HG02678 (cell line): ENCODE measurements around the gene RALGDS.
"Not testable (repeated sequence)": the region's sequence is repeated elsewhere in the genome, so short reads cannot be mapped to it uniquely, and the experiment has no call there.

ENCODE experiments used
- ATAC-seq: cut with Tn5 transposase; IDR thresholded peaks from one replicate; pipeline ENCODE4 v1.9.1; 2021; ENCODE audit warnings: mild to moderate bottlenecking, moderate library complexity; ENCODE audit not compliant: unreplicated experiment

The RALGDS gene

GRCh38 chr9:133094351-133094750 is 26.7 kb downstream of the RALGDS start:
- ATAC-seq: not testable (repeated sequence)

DNA sequence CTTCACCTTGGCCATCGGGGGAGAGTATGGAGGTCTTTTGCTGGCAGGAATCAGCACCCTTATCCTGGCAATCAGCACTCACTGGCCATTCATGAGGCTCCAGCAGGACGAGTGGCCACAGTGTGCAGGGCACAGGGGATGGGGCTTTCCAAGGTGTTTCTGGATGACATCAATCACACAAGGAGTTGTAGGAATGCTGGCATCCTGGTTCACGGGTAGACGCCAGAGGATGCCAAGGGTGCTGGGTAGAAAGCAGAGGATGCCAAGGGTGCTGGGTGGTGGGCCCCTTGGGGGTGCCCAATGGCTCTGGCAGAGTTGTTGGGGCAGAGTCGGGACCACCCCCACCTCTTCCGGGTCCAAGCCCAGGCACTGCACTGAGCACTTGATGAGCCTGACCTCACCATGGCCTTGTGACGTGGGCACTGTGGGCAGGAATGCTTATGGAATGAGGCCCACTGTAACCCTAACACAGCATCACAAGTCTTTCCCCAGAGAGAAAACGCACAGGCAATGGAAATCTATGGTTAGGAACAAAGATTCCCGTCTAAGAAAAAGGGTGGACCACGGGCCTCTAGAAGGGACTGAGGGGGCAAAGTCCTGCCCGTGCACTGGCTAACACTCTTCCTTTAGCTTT is 30.2 kb downstream of the RALGDS start:
- ATAC-seq: no peak

- no peak for ATAC-seq
These were observed 30.9 kb downstream of the RALGDS start for GRCh38 chr9:133090187-133090586.

- ATAC-seq: no peak
These were observed 31.8 kb downstream of the RALGDS start for GRCh38 chr9:133089271-133089671.

DNA sequence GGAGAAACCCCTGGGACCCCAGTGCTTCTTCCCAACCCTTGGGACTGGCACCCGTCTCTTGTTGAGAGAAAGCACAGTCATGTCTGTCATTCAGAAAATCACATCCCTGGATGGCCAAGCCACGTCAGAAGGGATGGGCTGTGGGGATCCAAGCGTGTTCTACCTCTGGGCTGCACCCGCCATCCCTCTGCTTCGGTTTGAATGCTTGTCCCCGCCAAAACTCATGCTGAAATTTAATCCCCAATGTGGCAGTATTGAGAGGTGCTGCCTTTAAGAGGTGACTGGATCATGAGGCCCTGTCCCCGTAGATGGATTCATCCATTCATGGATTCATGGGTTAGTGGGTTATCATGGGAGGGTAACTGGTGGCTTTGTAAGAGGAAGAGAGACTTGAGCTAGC is 32.3 kb downstream of the RALGDS start:
- ATAC-seq: no peak

GRCh38 chr9:133088146-133088750 is 32.8 kb downstream of the RALGDS start:
- no peak for ATAC-seq

- no peak for ATAC-seq
These were observed 33.5 kb downstream of the RALGDS start for GRCh38 chr9:133087429-133088145.

DNA sequence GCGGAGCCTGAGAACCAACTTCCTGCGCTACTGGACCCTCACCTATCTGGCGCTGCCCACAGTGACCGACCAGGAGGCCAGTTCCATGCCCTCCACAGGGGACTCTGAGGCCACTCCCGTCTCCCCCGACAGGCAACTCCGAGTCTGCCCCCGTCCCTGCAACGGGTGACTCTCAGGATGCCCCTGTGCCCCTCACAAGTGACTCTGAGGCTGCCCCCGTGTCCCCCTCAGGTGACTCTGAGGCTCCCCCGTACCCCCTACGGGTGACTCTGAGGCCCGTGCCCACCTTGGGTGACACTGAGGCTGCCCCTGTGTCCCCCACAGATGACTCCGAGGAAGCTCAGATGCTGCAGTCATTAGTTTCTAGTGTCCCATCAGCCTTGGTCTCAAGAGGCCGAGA is 34.1 kb downstream of the RALGDS start:
- ATAC-seq: no peak

GRCh38 chr9:133086212-133086860 is 34.7 kb downstream of the RALGDS start:
- not testable (repeated sequence) for ATAC-seq

DNA sequence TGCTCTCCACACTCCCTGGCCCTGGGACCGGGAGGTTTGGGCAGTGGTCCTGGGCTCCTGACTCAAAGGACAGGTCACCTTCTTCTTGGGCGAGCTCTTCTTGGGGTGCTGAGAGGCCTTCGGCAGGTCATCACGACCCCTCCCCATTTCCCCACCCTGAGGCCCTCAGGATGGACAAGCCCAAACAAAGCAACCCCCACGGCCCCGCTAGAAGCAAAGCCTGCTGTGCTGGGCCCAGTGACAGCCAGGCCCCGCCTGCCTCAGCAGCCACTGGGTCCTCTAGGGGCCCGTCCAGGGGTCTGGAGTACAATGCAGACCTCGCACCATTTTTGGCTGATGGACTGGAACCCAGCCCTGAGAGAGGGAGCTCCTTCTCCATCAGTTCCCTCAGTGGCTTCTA is 37.4 kb downstream of the RALGDS start:
- ATAC-seq: not testable (repeated sequence)

GRCh38 chr9:133081957-133082644 is 38.9 kb downstream of the RALGDS start:
- ATAC-seq: not testable (repeated sequence)

- not testable (repeated sequence) for ATAC-seq
These were observed 40.0 kb downstream of the RALGDS start for GRCh38 chr9:133080786-133081779.

DNA sequence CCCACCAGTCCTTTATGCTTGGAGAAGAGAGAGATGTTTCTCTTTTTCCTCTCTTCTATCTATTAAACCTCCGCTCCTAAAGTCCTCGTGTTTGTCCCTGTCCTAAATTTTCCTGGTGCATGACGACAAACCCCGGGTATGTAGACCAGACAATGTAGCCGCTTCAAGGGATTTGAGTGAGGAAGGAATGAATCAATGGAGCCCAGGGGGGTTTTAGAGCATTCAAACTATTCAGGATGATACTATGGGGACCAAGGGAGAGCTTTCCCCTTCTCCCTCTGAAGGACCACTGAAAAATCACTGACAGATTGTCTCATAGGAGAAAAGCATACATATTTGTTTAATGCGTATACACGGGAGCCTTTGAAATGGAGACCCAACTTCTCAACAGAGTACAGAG is 40.9 kb downstream of the RALGDS start:
- no peak for ATAC-seq

GRCh38 chr9:133078486-133078885 is 42.6 kb downstream of the RALGDS start:
- ATAC-seq: no peak

GRCh38 chr9:133076691-133077090 is 44.3 kb downstream of the RALGDS start:
- ATAC-seq: no peak

GRCh38 chr9:133075925-133076630 is 45.0 kb downstream of the RALGDS start:
- no peak for ATAC-seq

- no peak for ATAC-seq
These were observed 46.9 kb downstream of the RALGDS start for GRCh38 chr9:133074111-133074651.

DNA sequence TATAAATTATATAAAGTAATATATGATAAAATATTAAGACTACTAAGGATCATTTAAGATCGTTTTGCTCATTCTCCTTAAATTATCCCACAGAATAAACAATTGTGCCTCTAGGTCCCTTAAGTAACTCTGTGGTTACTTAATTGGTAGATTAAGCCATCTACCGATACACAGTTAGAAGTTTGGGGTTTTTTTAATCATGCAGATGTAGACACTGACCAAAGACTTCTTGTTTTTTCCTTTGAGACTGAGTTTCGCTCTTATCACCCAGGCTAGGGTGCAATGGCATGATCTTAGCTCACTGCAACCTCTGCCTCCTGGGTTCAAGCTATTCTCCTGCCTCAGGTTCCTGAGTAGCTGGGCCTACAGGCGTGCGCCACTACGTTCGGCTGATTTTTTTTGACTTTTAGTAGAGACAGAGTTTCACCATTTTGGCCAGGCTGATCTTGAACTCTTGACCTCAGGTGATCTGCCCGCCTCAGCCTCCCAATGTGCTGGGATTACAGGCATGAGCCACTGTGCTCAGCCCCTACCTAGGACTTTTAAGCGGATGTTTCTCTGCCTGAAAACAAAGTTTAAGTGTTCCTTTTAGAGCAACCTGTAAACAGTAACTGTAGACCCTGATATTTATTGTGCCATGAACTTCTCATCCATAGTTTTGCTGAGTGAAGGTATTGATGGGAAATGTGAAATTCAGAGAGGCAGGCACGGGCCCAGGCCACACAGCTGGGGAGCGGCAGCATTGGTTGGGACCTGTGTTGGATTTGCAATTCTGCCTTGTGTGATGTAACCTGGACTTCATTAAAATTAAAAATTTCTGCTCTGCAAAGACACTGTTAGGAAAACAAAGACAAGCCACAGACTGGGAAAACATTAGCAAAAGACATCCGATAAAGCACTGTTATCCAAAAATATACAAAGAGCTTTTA is 47.7 kb downstream of the RALGDS start:
- no peak for ATAC-seq
